Mesenteric fat pad (tissue), 1 donor: ENCODE measurements around the gene ITGA8. TPM values are rescaled to one million over a fixed set of nuclear protein-coding genes. Genes with fewer than 3 reads are reported as not detected.

Experiments
- DNase-seq: peaks from one replicate; pipeline ENCODE4 v3.0.0-alpha.2; 2020; ENCODE audit warnings: low spot score
- total RNA-seq: library from RNA; stranded (reverse); fragmentation: NEBNext Ultra II Directional; extraction: Animal tissue kit (Norgen Biotek cat#: 25700); gene quantifications from one replicate; pipeline ENCODE4 v1.2.1, GENCODE V29; 2021
- donor health status: DM: yes; HTN: yes; CAD: no.

The ITGA8 gene
- total RNA-seq, 1 donor from 2014 or later: 7.1 TPM

- no peak for DNase-seq
Measured at GRCh38 chr10:15737656-15738055, 17.9 kb upstream of the ITGA8 start.

GRCh38 chr10:15735763-15736162, 16.0 kb upstream of the ITGA8 start:
- DNase-seq: no peak

- DNase-seq: no peak
Measured at GRCh38 chr10:15730341-15730740, 10.6 kb upstream of the ITGA8 start.

GRCh38 chr10:15729890-15730289, 10.2 kb upstream of the ITGA8 start:
- DNase-seq: no peak

DNA sequence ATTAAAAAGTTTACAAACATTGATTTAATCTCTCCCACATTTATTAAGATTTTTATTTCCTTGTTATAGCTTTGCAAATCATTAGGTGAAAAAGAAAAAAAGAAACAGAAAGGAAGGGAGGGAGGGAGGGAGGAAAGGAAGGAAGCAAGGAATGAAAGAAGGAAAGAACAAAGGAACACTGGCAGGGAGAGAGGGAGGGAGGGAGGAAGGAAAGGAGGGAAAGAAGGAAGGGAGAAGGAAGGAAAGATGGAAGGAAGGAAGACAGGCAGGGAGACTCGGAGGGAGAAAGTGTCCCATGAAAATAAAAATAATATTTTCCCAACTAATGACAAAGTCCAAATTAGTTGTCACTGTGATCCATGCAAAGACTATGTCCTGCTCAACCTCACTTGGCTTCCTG, 6.3 kb upstream of the ITGA8 start:
- DNase-seq: no peak

DNA sequence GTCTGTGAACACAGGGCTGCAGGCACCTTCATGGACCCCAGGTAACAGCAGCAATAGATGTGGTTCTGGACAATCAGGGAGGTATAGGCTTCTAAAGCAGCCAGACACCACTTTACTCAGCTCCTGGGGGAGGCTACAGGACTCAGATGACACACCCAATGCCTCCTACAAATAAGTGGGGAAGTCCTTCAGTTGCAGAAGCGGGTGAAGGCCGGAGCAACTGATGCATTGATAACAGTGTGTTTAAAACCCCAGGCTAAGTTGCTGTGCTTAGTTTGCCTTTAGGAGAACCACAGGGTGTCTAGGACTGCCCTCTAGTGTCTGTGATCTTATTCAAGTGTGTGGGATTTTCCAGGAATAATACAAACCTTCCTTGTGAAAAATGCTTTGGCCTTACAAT, 5.9 kb upstream of the ITGA8 start:
- DNase-seq: no peak

GRCh38 chr10:15724683-15725082, 5.0 kb upstream of the ITGA8 start:
- DNase-seq: no peak

GRCh38 chr10:15723803-15724202, 4.1 kb upstream of the ITGA8 start:
- DNase-seq: no peak

DNA sequence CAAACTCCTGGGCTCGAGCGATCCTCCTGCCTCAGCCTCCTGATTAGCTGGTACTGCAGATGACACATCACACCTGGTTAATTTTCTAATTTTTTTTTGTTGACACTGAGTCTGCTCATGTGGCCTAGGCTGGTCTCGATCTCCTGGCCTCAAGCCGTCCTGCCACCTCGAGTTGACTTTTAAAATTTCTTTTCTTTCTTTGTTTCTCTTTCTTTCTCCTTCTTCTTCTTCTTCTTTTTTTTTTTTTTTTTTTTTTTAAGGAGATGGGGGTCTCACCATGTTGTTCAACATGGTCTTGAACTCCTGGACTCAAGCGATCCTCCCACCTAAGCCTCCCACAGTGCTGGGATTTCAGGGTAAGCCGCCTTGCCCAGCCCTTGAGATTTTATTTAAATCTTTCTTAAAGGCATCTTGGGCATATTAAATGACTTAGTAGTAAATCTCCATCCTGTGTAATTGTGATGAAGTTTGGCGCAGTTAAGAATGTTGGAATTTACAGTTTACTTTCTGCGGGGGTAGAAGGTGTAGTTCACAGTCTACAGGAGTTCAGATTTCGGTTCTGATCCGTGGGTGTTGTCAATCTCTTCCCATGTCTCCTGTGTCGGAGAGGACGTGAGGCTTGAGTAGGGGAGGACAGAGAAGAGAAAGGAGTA, 1.0 kb upstream of the ITGA8 start:
- DNase-seq: no peak

- no peak for DNase-seq
Measured at GRCh38 chr10:15719049-15719898, 448 bp downstream of the ITGA8 start.

DNA sequence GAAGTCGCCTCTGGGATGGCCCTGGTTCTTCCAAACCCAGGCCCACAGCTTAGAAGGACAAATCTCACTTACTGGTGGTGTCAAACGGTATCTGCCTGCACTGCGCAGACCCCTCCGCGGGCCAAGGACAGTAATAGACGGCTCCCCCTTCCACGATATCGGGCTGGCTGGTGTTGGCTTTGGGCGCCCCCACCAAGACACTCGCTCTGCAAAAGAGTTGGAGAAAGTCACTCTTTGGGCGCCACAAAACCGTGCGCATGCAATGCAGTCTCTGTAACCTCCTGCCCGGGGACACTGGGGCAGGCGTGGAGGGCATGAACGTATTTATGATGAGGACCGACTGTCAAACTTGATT, 1.1 kb downstream of the ITGA8 start:
- DNase-seq: no peak

- no peak for DNase-seq
Measured at GRCh38 chr10:15715619-15716227, 4.0 kb downstream of the ITGA8 start.

- DNase-seq: no peak
Measured at GRCh38 chr10:15714847-15715246, 4.9 kb downstream of the ITGA8 start.

DNA sequence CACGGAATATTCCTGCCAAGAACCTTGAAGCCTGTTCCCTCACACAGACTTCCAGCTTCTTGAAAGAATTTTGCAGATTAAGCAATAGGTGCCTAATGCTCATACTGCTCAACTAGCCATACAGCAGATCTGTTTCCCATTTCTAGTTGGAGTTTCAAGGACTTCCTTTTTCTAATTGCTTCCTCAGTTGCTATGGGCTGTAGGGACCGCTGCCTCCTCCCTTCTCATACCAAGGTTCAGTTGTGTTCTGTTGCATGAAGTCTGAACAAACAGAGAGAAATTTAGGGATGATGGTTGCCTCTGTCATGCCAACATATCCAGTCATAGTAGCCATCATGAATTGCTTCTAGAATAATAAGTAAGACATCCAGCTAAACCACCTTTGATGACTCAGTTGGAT, 6.8 kb downstream of the ITGA8 start:
- no peak for DNase-seq

DNA sequence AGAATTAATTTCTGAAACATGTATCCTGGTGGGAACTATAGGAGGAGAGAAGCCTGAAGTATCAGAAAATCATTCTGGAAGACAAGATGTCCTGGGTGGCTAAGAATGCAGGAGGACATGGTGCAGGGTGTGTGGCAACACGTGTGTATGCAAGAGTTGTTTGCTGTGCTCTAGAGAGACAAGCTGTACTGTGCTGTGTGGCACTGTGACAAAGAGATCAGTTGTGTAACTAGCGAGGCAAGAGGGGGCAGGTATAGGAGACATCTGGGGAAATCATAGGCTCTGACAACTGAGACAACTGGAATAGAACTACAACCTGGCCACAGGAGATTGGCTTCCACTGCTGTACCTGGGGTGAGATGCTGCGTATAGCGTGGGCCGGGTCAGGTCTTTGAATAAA, 9.3 kb downstream of the ITGA8 start:
- no peak for DNase-seq

- no peak for DNase-seq
Measured at GRCh38 chr10:15705298-15705697, 14.4 kb downstream of the ITGA8 start.

DNA sequence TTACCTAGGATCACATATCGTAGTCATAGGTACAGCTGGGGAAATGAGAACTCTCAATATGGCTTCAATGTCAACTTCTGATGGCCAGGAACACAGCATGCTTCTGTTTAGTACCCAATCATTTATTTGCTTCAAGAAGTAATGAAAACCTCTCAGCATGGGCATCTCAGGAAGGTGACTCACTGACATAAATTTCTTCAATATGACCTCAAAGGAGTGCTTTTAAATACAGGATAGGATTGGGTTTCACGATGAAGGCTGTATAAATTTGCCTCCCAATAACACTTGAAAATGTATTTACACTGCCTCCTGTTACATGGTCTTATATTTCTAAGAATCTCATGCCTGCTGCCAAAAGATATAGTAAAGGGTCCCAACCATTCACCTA, 15.1 kb downstream of the ITGA8 start:
- DNase-seq: no peak

DNA sequence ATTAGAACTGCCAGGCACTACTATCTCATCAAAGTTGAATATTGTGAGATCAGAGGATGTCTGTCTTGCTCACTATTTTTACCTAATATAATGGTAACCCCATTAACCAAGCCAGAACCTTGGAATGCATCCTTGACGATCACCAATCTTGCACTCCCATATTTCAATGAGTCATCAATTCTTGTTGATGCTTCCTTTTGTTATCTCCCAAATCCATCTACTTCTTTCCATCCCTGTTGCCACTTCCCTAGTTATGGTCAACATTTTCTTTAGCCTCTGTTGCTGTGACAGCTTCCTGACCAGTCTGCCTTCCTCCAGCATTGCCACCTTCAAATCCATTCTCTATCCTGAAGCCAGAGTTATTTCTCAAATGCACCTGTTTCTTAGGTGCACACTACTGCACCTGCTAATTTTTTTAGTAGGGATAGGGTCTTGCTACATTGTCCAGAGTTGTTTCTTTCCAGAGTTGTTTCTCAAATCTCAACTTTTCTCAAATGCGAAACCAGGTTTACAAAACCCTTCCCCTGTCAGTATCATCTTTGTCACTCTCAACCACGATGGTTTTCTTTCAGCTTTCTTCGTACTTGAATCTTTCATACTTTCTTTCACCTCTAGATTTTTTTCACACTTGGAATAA, 15.7 kb downstream of the ITGA8 start:
- DNase-seq: no peak

- DNase-seq: no peak
Measured at GRCh38 chr10:15703151-15703880, 16.4 kb downstream of the ITGA8 start.

GRCh38 chr10:15700078-15700674, 19.5 kb downstream of the ITGA8 start:
- DNase-seq: no peak

- no peak for DNase-seq
Measured at GRCh38 chr10:15695852-15696251, 23.9 kb downstream of the ITGA8 start.
